B cell (primary cell): Measurements from ENCODE around the gene F2R.

Source experiments
- EZH2 ChIP-seq: IDR thresholded peaks from 2 replicates; pipeline ENCODE4 v1.6.1; 2012; ENCODE audit warnings: borderline replicate concordance, low read depth, mild to moderate bottlenecking, moderate library complexity, low read length; ENCODE audit not compliant: insufficient read depth, poor library complexity, severe bottlenecking
- TF ChIP-seq, protein P1 (sequence below): fragments of 200-600 bp; IDR thresholded peaks from one replicate; pipeline ENCODE4 v1.8.0; 2022; ENCODE audit warnings: antibody characterized with exemption, mild to moderate bottlenecking

DNA sequence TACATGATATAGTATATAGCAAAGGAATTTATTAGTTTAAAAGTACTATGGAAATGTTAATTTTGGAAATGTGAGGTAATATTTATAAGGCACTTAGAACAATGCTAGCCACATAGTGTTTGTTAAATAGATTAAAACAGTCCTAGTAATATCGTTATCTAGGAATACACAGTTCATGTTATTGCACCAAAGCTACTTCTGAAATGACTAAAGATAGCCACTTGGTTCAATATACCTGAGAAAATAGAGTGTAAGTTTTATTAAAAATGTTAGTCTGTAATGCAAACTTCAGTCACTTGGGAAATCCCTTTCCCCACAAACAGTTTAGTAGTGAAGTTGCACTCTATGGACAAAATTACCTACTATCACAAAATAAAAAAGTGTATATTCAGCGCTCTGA lies 15.4 kb upstream of the F2R start:
- TF ChIP-seq, protein P1, sequence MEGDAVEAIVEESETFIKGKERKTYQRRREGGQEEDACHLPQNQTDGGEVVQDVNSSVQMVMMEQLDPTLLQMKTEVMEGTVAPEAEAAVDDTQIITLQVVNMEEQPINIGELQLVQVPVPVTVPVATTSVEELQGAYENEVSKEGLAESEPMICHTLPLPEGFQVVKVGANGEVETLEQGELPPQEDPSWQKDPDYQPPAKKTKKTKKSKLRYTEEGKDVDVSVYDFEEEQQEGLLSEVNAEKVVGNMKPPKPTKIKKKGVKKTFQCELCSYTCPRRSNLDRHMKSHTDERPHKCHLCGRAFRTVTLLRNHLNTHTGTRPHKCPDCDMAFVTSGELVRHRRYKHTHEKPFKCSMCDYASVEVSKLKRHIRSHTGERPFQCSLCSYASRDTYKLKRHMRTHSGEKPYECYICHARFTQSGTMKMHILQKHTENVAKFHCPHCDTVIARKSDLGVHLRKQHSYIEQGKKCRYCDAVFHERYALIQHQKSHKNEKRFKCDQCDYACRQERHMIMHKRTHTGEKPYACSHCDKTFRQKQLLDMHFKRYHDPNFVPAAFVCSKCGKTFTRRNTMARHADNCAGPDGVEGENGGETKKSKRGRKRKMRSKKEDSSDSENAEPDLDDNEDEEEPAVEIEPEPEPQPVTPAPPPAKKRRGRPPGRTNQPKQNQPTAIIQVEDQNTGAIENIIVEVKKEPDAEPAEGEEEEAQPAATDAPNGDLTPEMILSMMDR: no peak
- no peak for TF ChIP-seq EZH2
